Non-pigmented ciliary epithelial cell (primary cell): ENCODE data around the gene HYDIN.
A peak's percentile ranks its signal among the peaks of the same experiment; 100 is the strongest.

Source experiments
- DNase-seq: peaks from one replicate; pipeline ENCODE4 v3.0.0-alpha.2; 2010; ENCODE audit warnings: low read depth

Gene HYDIN

DNA sequence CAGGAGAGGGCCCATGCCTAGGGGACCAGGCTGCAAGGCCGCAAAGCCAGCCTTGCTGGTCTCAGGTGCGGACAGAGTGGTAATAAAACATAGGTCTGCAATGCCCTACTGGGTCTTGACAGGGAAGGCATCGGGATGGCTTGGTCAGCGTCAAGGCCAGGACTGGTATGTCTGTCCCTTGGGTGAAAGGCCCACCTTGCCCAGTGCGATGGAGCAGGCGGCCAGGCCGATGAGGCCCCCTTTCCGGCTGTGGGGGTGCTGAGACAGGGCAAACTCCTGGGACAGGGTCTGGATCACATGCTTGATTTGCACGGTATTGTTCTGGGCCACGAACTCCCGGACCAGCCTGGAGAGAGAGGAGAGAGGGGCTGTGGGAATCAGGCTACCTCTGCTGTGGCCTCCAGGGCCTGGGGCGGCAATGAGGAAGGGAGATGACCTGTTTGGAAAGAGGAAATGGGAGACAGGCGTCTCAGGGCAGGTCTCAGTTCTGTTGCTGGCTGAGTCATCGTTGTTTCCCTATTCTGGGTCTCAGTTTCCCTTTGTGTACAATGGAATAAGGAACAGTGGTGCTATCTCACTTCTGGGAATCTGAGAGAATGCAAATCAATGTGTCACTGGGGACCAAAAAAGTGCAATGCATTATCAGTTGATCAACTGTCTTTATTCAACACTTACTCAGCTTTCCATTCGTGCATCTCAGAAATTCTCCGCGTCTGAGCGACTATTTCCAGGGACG lies 444.3 kb downstream of the HYDIN start:
- DNase-seq: no peak

- DNase-seq: no peak
These were observed 445.6 kb downstream of the HYDIN start for GRCh38 chr16:70784692-70785555.

GRCh38 chr16:70782237-70782636 lies 448.3 kb downstream of the HYDIN start:
- DNase-seq: no peak

GRCh38 chr16:70781800-70782199 lies 448.7 kb downstream of the HYDIN start:
- DNase-seq: no peak

DNA sequence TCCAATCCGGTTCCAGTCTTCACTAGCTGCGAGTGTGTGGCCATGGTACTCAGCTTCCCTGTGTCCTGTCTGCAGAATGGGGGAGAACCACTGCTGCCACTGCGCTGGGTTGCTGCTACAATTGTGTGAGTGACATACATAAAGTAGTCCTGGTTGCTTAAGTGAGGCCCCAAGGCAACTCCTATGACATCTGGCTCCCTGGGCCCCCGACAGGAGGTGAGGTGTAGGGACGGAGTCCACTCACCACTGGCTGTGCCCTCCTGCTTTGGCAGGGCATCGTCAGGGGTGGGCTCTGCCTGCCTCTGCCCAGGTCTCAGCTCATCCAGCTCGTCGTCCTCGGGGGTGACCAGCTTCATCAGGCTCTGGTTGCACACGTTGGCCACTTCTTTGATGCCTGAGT lies 450.0 kb downstream of the HYDIN start:
- no peak for DNase-seq

GRCh38 chr16:70779361-70779760 lies 451.2 kb downstream of the HYDIN start:
- DNase-seq: no peak

DNA sequence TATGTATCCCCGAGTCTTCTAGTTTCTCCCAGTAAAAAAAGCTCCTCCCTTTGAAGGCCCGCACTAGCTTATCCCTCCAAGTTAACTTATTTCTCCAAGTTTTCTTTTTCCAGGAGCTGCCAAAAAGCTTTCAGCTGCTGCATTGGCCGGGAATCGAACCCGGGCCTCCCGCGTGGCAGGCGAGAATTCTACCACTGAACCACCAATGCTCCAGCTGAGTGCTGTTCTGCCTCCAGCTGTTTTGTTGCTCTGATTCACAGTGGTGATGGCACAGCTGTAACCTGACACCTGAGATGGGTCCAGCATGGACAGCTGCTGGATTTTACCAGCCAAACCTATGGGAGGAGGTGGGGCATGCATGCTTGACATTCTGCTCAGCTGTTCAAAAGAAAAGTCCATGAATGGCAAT lies 451.6 kb downstream of the HYDIN start:
- DNase-seq: peak; percentile 67

GRCh38 chr16:70777973-70778406 lies 452.5 kb downstream of the HYDIN start:
- no peak for DNase-seq

DNA sequence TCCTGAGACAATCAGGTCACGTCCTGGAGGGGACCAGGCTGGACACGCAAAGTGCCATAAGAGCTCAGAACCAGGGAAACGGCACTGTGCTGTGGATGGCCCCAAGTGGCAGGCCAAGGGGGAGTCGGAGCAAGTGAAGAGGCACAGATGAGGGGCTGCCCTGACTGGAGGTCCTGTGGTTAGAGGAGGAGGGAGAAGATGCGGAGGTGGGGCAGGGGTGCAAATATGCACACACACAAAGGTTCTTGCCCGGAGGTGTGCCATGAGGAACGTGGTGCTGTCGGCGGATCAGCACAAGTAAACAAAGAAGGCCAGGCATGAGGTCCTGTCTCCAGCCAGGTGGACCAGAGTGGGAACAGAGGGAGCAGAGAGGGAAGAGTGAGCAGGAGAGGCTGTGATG lies 453.0 kb downstream of the HYDIN start:
- DNase-seq: no peak

DNA sequence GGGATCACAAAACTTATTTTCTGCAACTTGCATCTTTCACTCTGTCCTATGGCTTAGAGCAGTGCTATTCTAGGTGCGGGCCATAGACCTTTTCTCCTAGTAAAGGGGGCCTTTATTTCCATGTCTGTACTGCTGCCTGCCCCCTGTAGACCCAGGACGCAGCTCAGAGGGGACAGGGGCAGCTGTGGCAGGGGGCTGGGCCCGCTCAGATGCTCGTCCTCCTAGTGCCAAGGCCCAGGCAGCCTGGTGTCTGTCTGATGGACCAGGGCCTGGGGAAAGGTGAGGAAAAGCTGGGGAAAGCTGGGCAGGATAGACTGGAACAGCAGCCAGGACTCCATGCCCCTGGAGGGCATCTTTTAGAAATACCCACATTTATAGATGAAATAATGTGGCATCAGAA lies 455.1 kb downstream of the HYDIN start:
- DNase-seq: no peak

DNA sequence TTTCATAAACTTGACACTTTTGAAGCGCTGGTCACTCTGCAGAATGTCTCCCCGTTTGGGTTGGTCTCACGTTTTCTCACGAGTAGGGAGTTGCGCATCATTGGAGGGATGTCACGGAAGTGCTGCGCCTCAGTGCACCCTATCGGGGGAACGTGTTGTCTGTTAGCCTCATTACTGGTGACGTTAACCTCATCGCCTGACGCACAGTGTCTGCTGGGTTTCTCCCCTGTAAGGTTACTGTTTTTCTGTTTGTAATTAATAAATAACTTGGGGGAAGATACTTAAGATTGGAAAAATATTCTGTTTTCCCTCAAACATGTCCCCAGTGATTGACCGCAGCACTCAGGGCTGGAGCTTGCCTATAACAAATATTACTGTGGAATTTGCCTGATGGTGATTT lies 456.3 kb downstream of the HYDIN start:
- DNase-seq: no peak

GRCh38 chr16:70772493-70772892 lies 458.0 kb downstream of the HYDIN start:
- DNase-seq: no peak

GRCh38 chr16:70770626-70771552 lies 459.6 kb downstream of the HYDIN start:
- no peak for DNase-seq

DNA sequence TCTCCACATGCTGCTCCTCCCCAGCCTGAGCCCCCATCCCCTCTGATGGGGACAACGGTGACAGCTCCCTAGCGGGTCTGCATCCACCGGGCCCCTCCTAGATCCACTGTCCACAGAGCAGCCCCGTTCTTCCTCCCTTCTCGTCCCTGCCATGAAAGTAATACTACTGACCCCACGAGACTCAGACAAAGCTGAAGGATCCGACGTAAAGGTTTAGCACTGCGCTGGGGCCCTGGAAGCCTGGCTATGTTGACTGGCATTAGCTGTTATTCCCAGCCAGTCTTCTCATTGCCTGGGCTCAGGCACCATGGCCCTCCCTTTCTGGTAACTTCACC lies 460.3 kb downstream of the HYDIN start:
- no peak for DNase-seq

GRCh38 chr16:70769761-70770160 lies 460.8 kb downstream of the HYDIN start:
- DNase-seq: no peak

DNA sequence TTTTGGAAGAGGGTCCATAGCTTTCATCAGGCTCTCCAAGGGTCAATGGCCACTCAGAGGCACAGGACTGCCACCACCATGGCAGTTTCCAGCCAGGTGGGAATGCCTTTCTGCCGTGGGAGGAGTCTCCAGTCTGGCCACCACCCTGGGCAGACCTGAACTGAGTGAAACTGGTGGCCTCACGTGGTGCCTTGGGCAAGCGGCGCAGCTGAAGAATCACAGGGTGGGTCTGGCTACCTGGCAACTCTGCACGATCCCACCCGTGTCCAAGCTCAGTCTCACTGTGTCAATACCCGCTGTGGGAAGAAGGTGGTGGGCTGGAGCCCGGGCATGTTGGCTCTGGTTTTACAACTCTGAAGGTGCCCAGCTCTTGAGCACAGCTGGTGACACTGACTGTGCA lies 461.4 kb downstream of the HYDIN start:
- DNase-seq: no peak

DNA sequence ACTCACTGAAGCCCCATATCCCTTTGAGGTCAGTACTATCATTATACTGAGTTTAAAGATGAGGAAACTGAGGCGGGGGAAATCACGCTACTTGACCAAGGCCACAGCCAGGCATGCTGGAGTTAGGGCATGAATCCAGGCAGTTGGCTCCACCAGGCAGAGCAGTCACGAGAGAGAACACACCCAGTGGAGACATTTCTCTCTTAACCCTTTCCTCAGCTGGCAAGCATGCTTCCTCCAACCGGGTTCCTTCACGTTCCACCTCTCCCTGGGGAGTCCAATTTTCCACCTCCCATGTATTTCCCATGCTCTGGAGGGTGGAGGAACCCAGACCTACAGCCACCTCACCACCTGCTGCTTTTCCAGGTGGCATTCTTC lies 462.3 kb downstream of the HYDIN start:
- no peak for DNase-seq

- DNase-seq: no peak
These were observed 462.9 kb downstream of the HYDIN start for GRCh38 chr16:70767377-70768202.

- DNase-seq: no peak
These were observed 463.9 kb downstream of the HYDIN start for GRCh38 chr16:70766658-70767057.

DNA sequence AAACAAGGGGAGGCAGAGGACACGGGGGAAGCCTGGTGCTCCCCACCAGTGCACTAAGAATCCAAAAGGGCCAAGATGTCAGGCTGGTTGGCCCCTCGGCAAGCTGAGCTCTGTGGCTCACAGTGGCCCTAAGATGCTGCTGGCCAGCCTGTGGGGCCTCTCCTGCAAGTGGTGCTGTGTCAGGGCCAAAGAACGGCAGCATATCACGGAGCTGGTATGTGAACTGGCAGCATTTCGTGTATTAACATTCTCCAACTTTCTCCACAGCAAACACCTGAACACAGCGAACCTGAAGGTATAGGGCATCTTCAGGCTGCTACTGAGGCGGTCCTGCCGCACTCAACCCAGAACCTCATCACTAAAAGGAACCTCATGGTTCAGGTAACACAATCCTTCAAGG lies 464.3 kb downstream of the HYDIN start:
- DNase-seq: no peak

DNA sequence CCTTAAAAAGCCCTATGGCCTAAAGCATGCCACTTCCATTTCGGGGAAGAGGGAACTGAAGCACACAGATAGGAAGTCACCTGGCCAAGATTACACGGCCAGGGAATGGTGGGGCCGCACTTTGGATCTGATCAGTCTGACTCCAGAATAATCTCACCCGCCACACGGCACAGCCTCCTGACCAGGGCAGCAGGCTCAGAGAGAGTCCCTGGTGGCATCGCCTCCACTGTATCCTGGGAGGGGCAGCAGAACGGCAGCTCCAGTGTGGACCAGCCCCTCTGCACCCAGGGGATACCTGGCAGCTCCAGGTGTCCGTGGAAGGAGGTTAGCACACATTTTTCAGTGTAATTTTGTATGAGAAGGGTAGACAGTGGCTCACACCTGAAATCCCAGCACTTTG lies 465.0 kb downstream of the HYDIN start:
- DNase-seq: no peak

- DNase-seq: no peak
These were observed 465.9 kb downstream of the HYDIN start for GRCh38 chr16:70764632-70765031.
